Measurements from ENCODE around the gene CDSN.

The CDSN gene

DNA sequence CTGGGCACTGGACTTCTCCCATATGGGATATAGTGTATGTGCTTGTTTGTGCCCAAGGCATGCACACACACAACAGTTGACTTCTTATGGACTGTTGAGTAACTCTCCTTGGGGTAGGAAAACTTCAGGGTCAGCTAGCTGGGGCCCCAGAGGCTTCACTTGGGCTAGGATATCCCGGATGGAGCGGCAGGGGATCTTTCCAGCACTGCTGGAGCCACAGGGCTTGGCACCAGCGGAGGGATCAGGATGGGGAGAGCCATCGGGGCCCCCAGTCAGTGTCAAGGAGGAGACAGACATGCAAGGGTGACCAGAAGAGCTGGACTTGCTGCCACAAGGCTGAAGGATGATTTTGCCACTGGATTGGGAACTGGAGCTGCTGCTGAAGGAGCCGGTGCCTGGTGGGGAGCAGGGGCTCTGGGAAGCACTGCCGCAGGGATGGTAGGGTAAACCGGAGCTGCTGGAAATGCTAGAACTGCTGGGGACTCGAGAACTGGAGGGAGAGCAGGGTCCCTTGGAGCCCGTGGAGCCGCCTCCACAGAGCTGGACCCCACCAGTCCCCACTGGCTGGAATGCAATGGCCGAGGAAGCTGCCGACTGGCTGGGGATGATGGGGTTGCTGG lies 4.2 kb downstream of the CDSN start:
- no peak for DNase-seq

- no peak for DNase-seq
These were observed 5.0 kb downstream of the CDSN start for GRCh38 chr6:31114970-31115849.

- DNase-seq = no peak
These were observed 5.7 kb downstream of the CDSN start, which contains the start of gene PSORS1C1 for GRCh38 chr6:31114541-31114878. PSORS1C1 (plus strand) TSS chr6:31114800; CDS start chr6:31129633, 14,833 bp downstream.

DNA sequence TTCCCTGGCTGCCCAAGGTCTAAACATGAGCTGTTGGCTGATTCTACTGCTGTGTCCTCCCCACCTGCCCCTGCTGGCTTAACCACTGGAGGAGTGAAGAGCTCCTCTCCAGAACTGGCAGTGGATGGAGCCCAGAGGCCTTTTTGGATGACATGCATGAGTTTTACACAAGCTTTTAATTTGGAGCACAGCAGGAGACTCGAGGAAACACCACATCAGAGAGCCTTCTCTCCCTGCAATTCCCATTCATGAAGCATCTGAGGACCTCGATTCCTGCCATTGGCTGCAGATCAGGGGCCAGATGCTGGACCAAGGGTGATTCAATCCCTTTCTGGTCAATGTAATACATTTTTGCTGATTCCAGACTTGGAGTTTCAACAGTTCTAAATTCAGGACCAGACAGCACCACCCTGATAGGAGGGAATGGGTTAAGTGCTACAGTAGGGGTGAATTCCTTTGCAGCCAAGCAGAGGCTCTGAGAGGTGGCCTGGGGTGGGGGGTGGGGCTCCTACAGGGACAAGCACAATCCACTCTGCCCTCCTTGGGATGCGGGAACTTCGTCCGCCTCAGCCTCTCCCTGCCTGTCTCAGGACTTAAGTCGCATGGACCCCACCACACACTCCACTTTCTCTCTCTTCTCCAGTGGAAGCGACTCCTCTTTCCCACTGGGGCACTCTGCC lies 6.2 kb downstream of the CDSN start:
- DNase-seq = no peak

DNA sequence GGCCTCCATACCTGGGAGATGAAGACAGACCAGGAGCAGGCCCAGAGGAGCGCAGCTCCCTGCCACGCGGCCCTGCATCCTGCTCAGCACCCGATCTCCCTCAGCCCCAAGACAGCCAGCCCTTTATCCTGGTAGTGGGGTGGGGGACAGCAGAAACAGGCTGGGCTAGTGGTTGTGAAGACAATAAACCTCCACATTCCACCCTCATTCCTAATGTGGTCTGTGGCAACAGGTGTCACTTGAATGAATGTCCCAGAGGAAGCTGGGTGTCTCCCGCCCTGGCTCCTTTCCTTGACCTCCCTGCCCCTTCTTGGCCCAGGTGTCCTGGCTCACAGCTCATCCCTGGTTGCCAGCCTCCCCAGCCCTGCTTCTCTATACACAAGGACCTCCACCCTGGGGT lies 7.8 kb downstream of the CDSN start, which contains the start of gene C6orf15:
TSS of gene C6orf15 (minus strand) at position 98 of the 400 bp plus-strand sequence. CDS start at position 78, 20 bp downstream.
- DNase-seq = no peak

DNA sequence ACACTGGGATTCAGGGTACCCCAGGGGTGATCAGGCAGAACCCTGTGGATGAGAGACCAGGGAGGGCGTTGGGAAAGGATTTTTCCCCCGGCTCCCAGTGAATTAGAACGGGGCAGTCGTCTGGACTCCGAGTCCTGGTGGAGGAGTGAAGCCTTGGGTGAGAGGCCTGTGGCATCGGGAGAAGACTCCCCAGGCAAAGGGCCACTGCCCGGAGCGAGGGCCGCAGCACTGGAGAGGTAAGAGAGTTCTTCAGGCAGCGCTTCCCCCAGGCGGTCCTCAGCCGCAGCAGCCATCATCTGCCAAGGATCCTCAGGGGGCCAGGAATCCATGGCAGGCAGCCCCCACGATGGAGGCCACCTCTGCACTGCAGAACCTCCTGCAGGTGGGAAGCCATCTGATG lies 8.5 kb downstream of the CDSN start:
- no peak for DNase-seq

GRCh38 chr6:31110825-31111582 lies 9.2 kb downstream of the CDSN start:
- DNase-seq = no peak

DNA sequence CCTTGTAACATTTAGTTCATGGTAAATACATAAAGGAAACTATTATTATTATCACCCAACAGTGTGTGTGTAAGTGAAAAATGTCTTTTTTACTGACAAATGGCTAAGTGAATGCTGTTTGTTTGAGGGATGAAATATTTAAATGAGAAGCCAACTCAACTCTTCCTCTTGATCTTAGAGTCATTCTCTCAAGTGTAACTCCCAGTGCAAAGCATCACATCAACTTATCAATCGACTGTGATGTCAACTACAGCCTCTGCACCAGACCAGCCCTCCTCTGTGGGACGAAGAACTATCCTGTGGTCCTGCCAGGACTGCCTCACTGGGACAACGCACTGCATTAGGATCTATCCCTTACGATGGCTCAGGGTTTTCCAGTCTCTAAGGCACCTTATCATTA lies 13.2 kb downstream of the CDSN start:
- DNase-seq = no peak

DNA sequence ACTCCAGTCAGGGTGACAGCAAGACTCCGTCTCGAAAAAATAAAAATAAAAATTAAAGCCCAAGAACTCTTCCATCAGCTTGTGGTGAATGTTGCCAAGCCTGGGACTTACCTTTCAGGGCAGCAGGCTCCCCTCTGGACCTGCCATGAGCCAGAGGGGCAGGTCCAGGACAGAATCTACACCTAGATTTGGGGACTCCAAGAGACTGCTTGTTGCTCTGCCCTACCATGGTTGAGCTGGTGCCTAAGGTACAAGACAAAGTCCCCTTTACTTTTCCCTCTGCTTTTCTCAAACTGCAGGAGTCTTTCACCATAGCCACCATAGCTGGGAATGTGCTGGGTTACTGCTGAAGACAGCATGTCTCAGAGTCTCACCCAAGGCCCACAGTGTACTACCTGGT lies 17.1 kb downstream of the CDSN start:
- no peak for DNase-seq

GRCh38 chr6:31098449-31098938 lies 21.8 kb downstream of the CDSN start:
- DNase-seq = no peak

DNA sequence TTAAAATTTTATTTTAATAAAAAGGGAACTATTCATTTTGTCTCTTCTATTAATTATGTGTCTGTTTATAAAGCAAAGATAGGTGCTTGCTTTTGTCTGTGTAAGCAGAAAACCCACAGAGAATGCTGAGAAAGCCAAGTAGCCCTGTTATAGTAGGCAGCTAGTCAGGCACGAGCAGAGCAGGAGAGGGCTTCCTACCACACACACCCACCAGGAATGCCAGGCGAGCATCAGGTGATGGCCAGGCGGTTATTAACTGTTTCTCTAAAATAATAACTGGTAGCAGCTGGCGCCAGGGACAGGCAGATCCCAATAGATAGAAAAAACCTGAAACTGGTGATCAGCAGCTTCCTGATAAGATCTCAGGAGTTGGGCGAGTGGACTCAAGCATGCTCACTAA lies 23.6 kb downstream of the CDSN start:
- DNase-seq = peak; percentile 16

DNA sequence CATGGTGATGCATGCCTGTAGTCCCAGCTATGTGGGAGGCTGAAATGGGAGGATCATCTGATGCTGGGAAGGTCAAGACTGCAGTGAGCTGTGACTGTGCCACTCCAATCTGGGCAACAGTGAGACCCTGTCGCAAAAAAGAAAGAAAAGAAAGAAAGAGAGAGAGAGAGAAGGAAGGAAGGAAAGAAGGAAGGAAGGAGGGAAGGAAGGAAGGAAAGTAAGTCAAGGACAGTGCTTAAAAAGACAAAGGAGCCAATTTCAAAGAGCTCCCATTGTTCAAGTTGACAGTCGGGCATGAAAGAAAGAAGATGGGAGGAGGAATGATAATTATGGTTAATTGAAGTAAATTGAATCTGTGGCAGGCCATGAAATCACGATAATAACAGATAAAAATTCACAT lies 24.0 kb downstream of the CDSN start:
- peak; percentile 6 for DNase-seq

DNA sequence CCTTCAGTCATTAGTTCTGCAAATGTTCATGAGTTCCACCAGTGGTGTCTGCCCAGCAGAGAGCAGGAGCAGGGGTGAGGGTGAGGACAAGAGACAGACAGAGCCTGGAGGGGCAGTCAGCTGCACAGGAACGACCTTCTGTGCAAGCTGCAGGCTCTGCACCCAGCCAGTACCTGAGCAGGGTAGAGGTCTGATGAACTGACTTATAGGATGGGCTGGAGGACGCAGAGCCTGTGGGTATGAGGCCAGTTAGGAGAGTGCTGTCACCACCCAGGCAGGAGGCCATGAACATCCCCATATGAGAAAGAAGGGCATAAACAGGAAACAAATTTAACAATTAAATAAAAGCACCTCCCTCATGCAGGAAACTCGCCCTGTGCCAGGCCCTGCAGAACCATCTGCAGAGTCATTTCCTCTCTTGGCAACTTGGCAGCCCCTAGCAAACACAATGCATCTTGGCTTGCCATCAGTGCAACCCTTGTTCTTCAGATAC lies 25.8 kb downstream of the CDSN start:
- DNase-seq = peak; percentile 64

DNA sequence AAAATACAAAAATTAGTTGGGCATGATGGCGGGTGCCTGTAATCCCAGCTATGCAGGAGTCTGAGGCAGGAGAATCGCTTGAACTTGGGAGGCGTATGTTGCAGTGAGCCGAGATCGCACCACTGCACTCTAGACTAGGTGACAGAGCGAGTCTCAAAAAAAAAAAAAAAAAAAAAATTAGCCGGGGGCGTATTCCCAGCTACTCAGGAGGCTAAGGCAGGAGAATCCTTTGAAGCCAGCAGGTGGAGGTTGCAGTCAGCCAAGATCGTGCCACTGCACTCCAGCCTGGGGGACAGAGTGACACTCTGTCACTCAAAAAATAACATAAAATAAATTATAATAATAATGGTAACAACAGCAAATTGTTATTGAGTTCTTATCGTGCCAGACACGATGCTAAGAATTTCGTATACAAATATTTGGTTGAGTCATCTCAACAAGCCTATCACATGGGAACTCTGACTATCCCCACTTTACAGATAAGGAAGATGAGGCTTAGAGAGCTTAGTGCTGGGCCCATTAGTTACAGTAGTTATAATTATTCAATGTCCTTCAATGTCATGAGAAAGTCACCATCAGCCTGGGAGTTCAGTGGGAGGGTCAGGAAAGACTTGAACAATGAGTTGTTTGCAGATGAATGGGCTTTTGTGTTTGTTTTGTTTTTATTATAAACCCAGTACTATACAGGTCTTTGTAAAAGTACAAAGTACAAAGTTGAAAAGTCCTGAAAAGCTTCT lies 27.3 kb downstream of the CDSN start:
- DNase-seq = no peak

DNA sequence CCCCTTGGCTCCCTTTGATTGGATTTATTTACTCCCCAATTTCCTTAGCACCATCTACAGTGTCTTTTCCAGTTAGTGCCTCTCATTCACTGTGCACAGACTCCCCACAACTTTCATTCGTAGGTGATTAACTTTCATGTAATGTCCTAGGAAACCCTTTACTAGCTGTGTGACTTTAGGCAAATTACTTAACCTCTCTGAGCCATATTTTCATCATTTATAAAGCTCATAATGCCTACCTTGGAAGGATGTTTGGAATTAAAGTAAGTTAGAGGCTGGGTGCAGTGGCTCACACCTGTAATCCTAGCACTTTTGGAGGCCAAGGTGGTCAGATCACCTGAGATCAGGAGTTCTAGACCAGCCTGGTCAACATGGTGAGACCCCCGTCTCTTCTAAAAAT lies 28.0 kb downstream of the CDSN start:
- DNase-seq = no peak

DNA sequence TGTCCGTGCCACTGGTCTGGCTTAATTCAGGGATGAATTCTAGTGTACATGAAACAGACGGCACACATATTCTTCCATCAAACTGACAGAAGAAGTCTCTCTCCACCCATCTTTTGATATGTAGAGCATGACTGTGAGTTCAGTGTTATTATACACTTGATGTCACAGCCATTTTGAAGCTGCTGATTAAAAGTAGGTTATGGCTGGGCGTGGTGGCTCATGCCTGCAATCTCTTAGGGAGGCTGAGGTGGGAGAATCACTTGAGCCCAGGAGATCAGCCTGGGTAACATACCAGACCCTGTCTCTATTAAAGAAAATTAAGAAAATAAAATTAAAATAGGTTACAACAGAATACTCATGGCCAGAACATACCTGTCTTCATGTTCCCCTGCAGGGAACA lies 28.6 kb downstream of the CDSN start:
- no peak for DNase-seq

DNA sequence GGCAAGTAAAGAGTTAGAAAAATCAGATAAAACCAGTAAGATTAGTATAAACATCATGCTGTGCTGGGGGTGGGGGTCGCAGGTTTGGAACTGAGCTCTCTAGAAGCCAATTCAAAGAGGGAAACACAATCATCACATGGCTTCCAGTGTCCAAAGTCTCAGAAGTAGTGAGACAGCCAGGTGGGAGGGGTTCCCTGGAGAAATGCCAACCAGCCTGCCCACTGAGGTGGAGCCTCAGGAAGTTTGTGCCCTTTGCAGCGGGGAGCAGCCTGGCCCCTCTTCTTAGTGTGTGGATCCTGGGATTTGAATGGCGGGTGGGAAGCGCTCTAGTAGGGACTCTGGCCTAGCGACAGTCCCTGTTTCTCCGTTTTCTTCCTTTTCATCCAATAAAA lies 29.3 kb downstream of the CDSN start:
- no peak for DNase-seq

DNA sequence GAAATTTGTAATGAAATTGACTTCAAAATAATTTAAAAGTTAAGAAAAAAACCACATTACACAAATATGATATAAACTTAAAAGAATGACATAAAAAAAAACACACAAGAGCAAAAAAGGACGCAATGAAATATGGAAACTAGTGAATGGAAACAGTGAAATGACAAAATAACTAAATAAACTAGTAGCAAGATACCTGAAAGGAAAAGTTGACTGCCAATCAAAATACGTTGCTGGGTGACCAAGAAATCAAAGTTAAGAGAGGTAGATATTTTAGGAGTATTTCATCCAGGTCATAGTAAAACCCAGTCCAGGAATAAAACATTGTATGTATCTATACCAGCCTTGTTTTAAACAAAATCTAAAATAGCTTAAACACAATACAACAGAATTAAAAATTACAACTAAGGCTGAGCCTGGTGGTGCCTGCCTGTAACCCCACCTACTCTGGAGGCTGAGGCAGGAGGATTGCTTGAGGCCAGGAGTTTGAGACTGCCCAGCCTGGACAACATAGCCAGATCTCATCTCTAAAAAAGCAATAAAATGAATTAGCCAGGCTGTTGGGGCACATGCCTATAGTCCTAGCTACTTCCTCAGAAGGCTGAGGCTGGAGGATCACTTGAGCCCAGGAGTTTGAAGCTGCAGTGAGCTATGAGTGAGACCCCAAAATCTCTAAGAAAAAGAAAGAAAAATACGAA lies 29.8 kb downstream of the CDSN start:
- DNase-seq = no peak

- peak; percentile 78 for DNase-seq
These were observed 32.7 kb downstream of the CDSN start for GRCh38 chr6:31087494-31088089.

DNA sequence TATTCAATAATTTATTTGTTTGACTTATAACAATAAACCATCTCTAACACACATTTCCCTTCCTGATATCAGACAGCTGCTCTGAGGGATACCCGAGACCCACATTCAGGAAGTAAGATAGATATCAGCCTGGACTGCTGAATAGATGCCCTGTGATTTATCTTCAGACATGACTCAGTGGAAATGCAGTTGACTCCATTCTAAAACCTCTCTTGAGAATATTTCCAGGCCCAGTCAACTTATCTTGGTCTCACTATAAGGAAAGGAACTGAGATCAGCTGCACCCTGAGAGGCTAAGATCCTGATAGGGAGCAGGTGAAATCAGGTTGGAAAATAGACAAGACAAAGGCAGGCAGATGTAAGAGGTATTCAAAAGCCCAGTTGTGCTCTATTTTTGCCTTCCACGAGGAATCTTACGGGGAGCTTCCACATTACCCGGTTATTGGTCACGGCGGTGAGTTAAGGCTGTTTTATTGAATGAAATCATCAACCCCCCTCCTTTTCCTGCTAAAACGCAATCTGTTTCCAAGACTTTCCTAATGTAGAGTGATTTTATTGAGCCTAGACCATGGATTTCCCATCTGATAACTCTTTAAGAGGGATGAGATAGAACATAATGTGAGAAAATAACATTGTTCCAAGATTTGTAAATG lies 33.3 kb downstream of the CDSN start:
- DNase-seq = no peak
